Osteocyte (in vitro differentiated cells): ENCODE measurements around the gene AIP. TPM values are rescaled to one million over a fixed set of nuclear protein-coding genes. Genes with fewer than 3 reads are reported as not detected.
"Not testable (repeated sequence)": the region's sequence is repeated elsewhere in the genome, so short reads cannot be mapped to it uniquely, and the experiment has no call there.

ENCODE experiments used
- DNase-seq: peaks from one replicate; pipeline ENCODE4 v3.0.0; 2021; ENCODE audit warnings: mixed read lengths; ENCODE audit not compliant: unreplicated experiment; ENCODE audit errors: extremely low spot score
- H3K27ac Mint-ChIP-seq: one replicate; pipeline ENCODE4 v1.8.0; 2021; ENCODE audit warnings: mild to moderate bottlenecking, mixed read lengths; ENCODE audit not compliant: unreplicated experiment
- H3K27me3 Mint-ChIP-seq: one replicate; pipeline ENCODE4 v1.8.0; 2021; ENCODE audit warnings: mixed read lengths; ENCODE audit not compliant: unreplicated experiment
- H3K36me3 Mint-ChIP-seq: one replicate; pipeline ENCODE4 v1.8.0; 2021; ENCODE audit warnings: mixed read lengths; ENCODE audit not compliant: unreplicated experiment
- H3K4me1 Mint-ChIP-seq: one replicate; pipeline ENCODE4 v1.8.0; 2021; ENCODE audit warnings: mixed read lengths; ENCODE audit not compliant: unreplicated experiment
- H3K4me3 Mint-ChIP-seq: one replicate; pipeline ENCODE4 v1.8.0; 2021; ENCODE audit warnings: mild to moderate bottlenecking, moderate library complexity, mixed read lengths; ENCODE audit not compliant: unreplicated experiment
- H3K9me3 Mint-ChIP-seq: one replicate; pipeline ENCODE4 v1.8.0; 2021; ENCODE audit warnings: mixed read lengths; ENCODE audit not compliant: unreplicated experiment
- CTCF ChIP-seq: fragments of 200-600 bp; sonication (generic); IDR thresholded peaks from 2 replicates; pipeline ENCODE4 v1.5.0; 2021; ENCODE audit warnings: antibody characterized with exemption, mild to moderate bottlenecking, moderate library complexity
- total RNA-seq: library from RNA; stranded (reverse); gene quantifications from 2 replicates; pipeline ENCODE4 v1.2.1, GENCODE V29; 2021

Gene AIP
- total RNA-seq, 1 donor from 2014 or later = 76.5 TPM

- H3K27ac Mint-ChIP-seq = peak overlapping the region; percentile 38
- H3K27me3 Mint-ChIP-seq = no peaks in the 10 kb centered on the region
- peaks cover 37% of the 10 kb centered on the region for H3K4me1 Mint-ChIP-seq
- TF ChIP-seq CTCF = no peak
- no peaks in the 10 kb centered on the region for H3K9me3 Mint-ChIP-seq
- DNase-seq = no peak
- H3K4me3 Mint-ChIP-seq = peak overlapping the region; percentile 90
- H3K36me3 Mint-ChIP-seq = peaks cover 3% of the 10 kb centered on the region
Observed at GRCh38 chr11:67483831-67484665, 1.2 kb downstream of the AIP start.

GRCh38 chr11:67484847-67485311 is 2.1 kb downstream of the AIP start:
- Mint-ChIP-seq H3K4me3 (no peak overlapping the region), H3K36me3 (peaks cover 7% of the 10 kb centered on the region), H3K27ac (peak overlapping the region; percentile 12), H3K27me3 (no peaks in the 10 kb centered on the region), H3K4me1 (peaks cover 37% of the 10 kb centered on the region), H3K9me3 (no peaks in the 10 kb centered on the region)
- no peak for DNase-seq
- no peak for TF ChIP-seq CTCF

GRCh38 chr11:67485873-67486361 is 3.1 kb downstream of the AIP start:
- not testable (repeated sequence) for H3K4me3 Mint-ChIP-seq, H3K27me3 Mint-ChIP-seq, H3K9me3 Mint-ChIP-seq, H3K27ac Mint-ChIP-seq, DNase-seq
- Mint-ChIP-seq H3K4me1 (peaks cover 37% of the 10 kb centered on the region), H3K36me3 (peaks cover 15% of the 10 kb centered on the region)

GRCh38 chr11:67486481-67487195 is 3.8 kb downstream of the AIP start:
- no peak overlapping the region for H3K27ac Mint-ChIP-seq
- DNase-seq = no peak
- no peaks in the 10 kb centered on the region for H3K27me3 Mint-ChIP-seq
- H3K4me3 Mint-ChIP-seq = no peak overlapping the region
- H3K36me3 Mint-ChIP-seq = peaks cover 17% of the 10 kb centered on the region
- H3K9me3 Mint-ChIP-seq = no peaks in the 10 kb centered on the region
- no peak for TF ChIP-seq CTCF
- H3K4me1 Mint-ChIP-seq = peaks cover 37% of the 10 kb centered on the region

DNA sequence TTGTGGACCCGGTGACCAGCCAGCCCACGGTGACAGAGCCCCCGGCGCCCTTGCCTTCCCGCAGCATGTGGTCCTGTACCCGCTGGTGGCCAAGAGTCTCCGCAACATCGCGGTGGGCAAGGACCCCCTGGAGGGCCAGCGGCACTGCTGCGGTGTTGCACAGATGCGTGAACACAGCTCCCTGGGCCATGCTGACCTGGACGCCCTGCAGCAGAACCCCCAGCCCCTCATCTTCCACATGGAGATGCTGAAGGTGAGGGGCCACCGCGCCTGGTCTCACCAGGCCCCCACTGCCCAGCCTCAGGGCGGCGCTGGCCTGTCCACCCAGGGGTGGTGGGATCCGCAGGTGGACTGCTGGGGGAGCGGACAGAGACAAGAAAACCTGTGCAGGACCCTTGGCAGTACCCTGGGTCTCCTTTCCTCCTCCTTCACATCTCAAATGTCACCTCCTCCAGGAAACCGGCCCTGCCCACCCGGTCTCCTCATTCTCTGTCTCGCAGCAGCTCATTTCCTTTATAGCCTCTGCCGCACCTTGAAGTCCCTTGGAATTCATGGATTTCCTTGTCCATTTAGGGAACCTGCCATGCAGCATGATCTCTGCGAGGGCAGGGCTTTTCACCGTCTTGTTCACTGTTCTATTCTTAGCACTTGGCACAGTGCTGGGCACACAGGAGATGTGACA is 6.5 kb downstream of the AIP start:
- Mint-ChIP-seq H3K4me1 (peaks cover 16% of the 10 kb centered on the region), H3K27ac (no peak overlapping the region), H3K4me3 (no peak overlapping the region), H3K9me3 (no peaks in the 10 kb centered on the region), H3K27me3 (no peaks in the 10 kb centered on the region), H3K36me3 (peaks cover 17% of the 10 kb centered on the region)
- no peak for TF ChIP-seq CTCF
- DNase-seq = no peak
